HEK293 (cell line): ENCODE results near the gene CLDN16.

Experiments
- CTCF ChIA-PET: fragments of 350-600 bp; formaldehyde crosslinking; extraction: SDS; loops from one replicate; lab custom pipeline; 2021; ENCODE audit warnings: antibody characterized with exemption; lab: Yijun Ruan, JAX
- POLR2A ChIA-PET: fragments of 300-600 bp; formaldehyde crosslinking; extraction: SDS; loops from one replicate; lab custom pipeline; 2020; ENCODE audit warnings: antibody characterized with exemption, inconsistent platforms; lab: Yijun Ruan, JAX
- H3K27ac ChIP-seq: fragments of 200-500 bp; sonication (Bioruptor generic); 2 replicates; pipeline ENCODE4 v1.5.1; 2014; ENCODE audit warnings: low read depth, low read length, control low read depth, inconsistent platforms; ENCODE audit errors: extremely low read depth
- H3K36me3 ChIP-seq, 2 experiments: fragments of 200-500 bp in 1 of 2; sonication (Bioruptor generic) in 1 of 2; 1 replicate in 1 of 2; 2 replicates in 1 of 2; pipeline ENCODE4 v1.5.1; 2014 to 2017; ENCODE audit warnings: inconsistent platforms in 2 of 2, low read length in 2 of 2; ENCODE audit not compliant: control insufficient read depth in 2 of 2, insufficient read depth in 1 of 2
- H3K4me1 ChIP-seq: fragments of 200-500 bp; sonication (Bioruptor generic); 2 replicates; pipeline ENCODE4 v1.5.1; 2014; ENCODE audit warnings: mild to moderate bottlenecking, low read length, inconsistent platforms; ENCODE audit not compliant: control insufficient read depth, insufficient read depth
- H3K4me3 ChIP-seq: 2 replicates; pipeline ENCODE4 v1.5.1; 2011; ENCODE audit warnings: low read depth, mild to moderate bottlenecking, control low read depth, low read length, moderate library complexity
- H3K9me3 ChIP-seq: fragments of 200-500 bp; sonication (Bioruptor generic); 2 replicates; pipeline ENCODE4 v1.5.1; 2014; ENCODE audit warnings: low read depth, low read length, inconsistent platforms; ENCODE audit not compliant: control insufficient read depth, insufficient read depth
- BCL11B ChIP-seq: fragments of 450-650 bp; formaldehyde crosslinking; IDR thresholded peaks from 2 replicates; pipeline ENCODE4 v1.5.1; 2016; ENCODE audit warnings: low read depth, missing biosample characterization, missing genetic modification characterization
- GLIS2 ChIP-seq: fragments of 450-650 bp; formaldehyde crosslinking; IDR thresholded peaks from 2 replicates; pipeline ENCODE4 v1.5.1; 2016; ENCODE audit warnings: missing biosample characterization, missing genetic modification characterization
- HIC1 ChIP-seq: fragments of 450-650 bp; formaldehyde crosslinking; IDR thresholded peaks from 2 replicates; pipeline ENCODE4 v1.5.1; 2016; ENCODE audit warnings: missing biosample characterization, missing genetic modification characterization
- HOXD13 ChIP-seq: sonication (generic); formaldehyde crosslinking; IDR thresholded peaks from 2 replicates; pipeline ENCODE4 v1.8.0; 2022; ENCODE audit warnings: missing genetic modification reagents, borderline replicate concordance
- KLF16 ChIP-seq: fragments of 450-650 bp; formaldehyde crosslinking; IDR thresholded peaks from 2 replicates; pipeline ENCODE4 v1.5.1; 2017; ENCODE audit warnings: missing biosample characterization, missing genetic modification characterization
- KLF9 ChIP-seq: fragments of 450-650 bp; formaldehyde crosslinking; IDR thresholded peaks from 2 replicates; pipeline ENCODE4 v1.5.1; 2016; ENCODE audit warnings: missing biosample characterization, missing genetic modification characterization, low read depth
- MZF1 ChIP-seq: fragments of 450-650 bp; formaldehyde crosslinking; IDR thresholded peaks from 2 replicates; pipeline ENCODE4 v1.5.1; 2017; ENCODE audit warnings: missing biosample characterization, missing genetic modification characterization, borderline replicate concordance
- ZNF10 ChIP-seq: fragments of 450-650 bp; formaldehyde crosslinking; IDR thresholded peaks from 2 replicates; pipeline ENCODE4 v1.5.1; 2017; ENCODE audit warnings: missing biosample characterization, missing genetic modification characterization
- ZNF202 ChIP-seq: fragments of 450-650 bp; formaldehyde crosslinking; IDR thresholded peaks from 2 replicates; pipeline ENCODE4 v1.5.1; 2016; ENCODE audit warnings: missing biosample characterization, missing genetic modification characterization, borderline replicate concordance
- ZNF274 ChIP-seq, 2 experiments: fragments of 200-500 bp in 1 of 2; fragments of 450-650 bp in 1 of 2; sonication (Bioruptor generic) in 1 of 2; formaldehyde crosslinking in 1 of 2; IDR thresholded peaks; 2 replicates each; pipeline versions ENCODE4 v1.5.1 to v1.6.1; 2014 to 2016; ENCODE audit warnings: borderline replicate concordance in 1 of 2, inconsistent platforms in 1 of 2, low read length in 1 of 2, missing biosample characterization in 1 of 2, missing genetic modification characterization in 1 of 2
- ZNF350 ChIP-seq: fragments of 450-650 bp; formaldehyde crosslinking; IDR thresholded peaks from 2 replicates; pipeline ENCODE4 v1.5.0; 2017; ENCODE audit warnings: missing biosample characterization, mild to moderate bottlenecking, missing genetic modification characterization
- ZNF518A ChIP-seq: fragments of 450-650 bp; formaldehyde crosslinking; conservative IDR thresholded peaks from 2 replicates; pipeline ENCODE4 v1.5.1; 2016; ENCODE audit warnings: low read depth, missing biosample characterization, missing genetic modification characterization
- ZNF544 ChIP-seq: fragments of 450-650 bp; formaldehyde crosslinking; IDR thresholded peaks from 2 replicates; pipeline ENCODE4 v1.5.0; 2017; ENCODE audit warnings: missing biosample characterization, missing genetic modification characterization
- ZNF768 ChIP-seq: fragments of 450-650 bp; formaldehyde crosslinking; IDR thresholded peaks from 2 replicates; pipeline ENCODE4 v1.5.1; 2018; ENCODE audit warnings: missing biosample characterization, mild to moderate bottlenecking, missing genetic modification characterization
- ZNF837 ChIP-seq: fragments of 450-650 bp; formaldehyde crosslinking; IDR thresholded peaks from 2 replicates; pipeline ENCODE4 v1.5.1; 2016; ENCODE audit warnings: missing biosample characterization, missing genetic modification characterization
- ZNF843 ChIP-seq: fragments of 450-650 bp; formaldehyde crosslinking; IDR thresholded peaks from 2 replicates; pipeline ENCODE4 v1.5.1; 2016; ENCODE audit warnings: missing biosample characterization, missing genetic modification characterization
- TF ChIP-seq, protein P1 (sequence below): fragments of 450-650 bp; formaldehyde crosslinking; IDR thresholded peaks from 2 replicates; pipeline ENCODE4 v1.5.1; 2016; ENCODE audit warnings: missing biosample characterization, missing genetic modification characterization, borderline replicate concordance
- TF ChIP-seq, protein P2 (sequence below): fragments of 450-650 bp; formaldehyde crosslinking; IDR thresholded peaks from 2 replicates; pipeline ENCODE4 v1.5.1; 2017; ENCODE audit warnings: missing biosample characterization, missing genetic modification characterization
- TF ChIP-seq, protein P3 (sequence below): fragments of 450-650 bp; formaldehyde crosslinking; IDR thresholded peaks from 2 replicates; pipeline ENCODE4 v1.5.1; 2016; ENCODE audit warnings: missing biosample characterization, missing genetic modification characterization

The CLDN16 gene

GRCh38 chr3:190371152-190371551 lies 16.8 kb upstream of the CLDN16 start (continued):
- TF ChIP-seq ZNF518A (tag by site-specific recombination) (no peak), ZNF10 (tag by site-specific recombination) (no peak), GLIS2 (tag by site-specific recombination) (no peak), BCL11B (tag by site-specific recombination) (no peak)
- TF ChIP-seq, all 188 proteins: peak for 0

DNA sequence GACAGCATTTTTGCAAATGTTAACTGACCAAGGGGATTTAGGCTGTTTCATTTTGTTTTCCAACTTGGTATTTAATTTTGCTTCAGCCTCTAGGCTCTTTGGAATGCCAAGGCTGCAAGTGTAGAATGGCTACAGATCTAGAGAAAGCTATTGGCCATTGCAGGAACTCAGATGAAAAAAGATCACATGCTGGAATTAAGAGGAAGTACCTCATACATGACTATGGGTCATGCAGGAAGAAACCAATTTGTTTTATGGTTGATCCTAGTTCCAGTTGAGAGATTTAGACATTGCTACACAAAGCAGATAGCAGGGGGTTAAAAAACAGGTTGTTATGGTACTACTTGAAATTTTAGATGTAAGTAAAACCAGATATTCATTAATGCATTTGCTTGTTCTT lies 12.7 kb upstream of the CLDN16 start:
- ChIA-PET POLR2A (no interaction called here), CTCF (no interaction called here)
- no peak for TF ChIP-seq HIC1 (tag by site-specific recombination)
- no peak for TF ChIP-seq HOXD13 (CRISPR knock-in tag)
- H3K27ac ChIP-seq: no peak overlapping the region
- no peaks in the 10 kb centered on the region for H3K4me1 ChIP-seq
- H3K4me3 ChIP-seq: no peak overlapping the region
- H3K9me3 ChIP-seq: no peaks in the 10 kb centered on the region
- no peaks in the 10 kb centered on the region for H3K36me3 ChIP-seq

GRCh38 chr3:190375671-190376070 lies 12.3 kb upstream of the CLDN16 start:
- CTCF ChIA-PET: no interaction called here
- no peak overlapping the region for H3K4me3 ChIP-seq
- H3K27ac ChIP-seq: no peak overlapping the region
- H3K36me3 ChIP-seq: no peaks in the 10 kb centered on the region
- POLR2A ChIA-PET: no interaction called here
- no peaks in the 10 kb centered on the region for H3K9me3 ChIP-seq
- no peaks in the 10 kb centered on the region for H3K4me1 ChIP-seq
- TF ChIP-seq MZF1 (no peak), ZNF274 (IDR thresholded peaks at IDR 0.05; ENCODE audit: low read length) (no peak), ZNF274 (tag by site-specific recombination; IDR thresholded peaks at IDR 0.05; ENCODE audit: borderline replicate concordance) (no peak), KLF16 (no peak), KLF9 (no peak), ZNF837 (tag by site-specific recombination) (no peak), ZNF768 (tag by site-specific recombination) (no peak), ZNF350 (tag by site-specific recombination) (no peak), ZNF544 (no peak), ZNF843 (tag by site-specific recombination) (no peak), ZNF202 (tag by site-specific recombination) (no peak)
- TF ChIP-seq, protein P1, sequence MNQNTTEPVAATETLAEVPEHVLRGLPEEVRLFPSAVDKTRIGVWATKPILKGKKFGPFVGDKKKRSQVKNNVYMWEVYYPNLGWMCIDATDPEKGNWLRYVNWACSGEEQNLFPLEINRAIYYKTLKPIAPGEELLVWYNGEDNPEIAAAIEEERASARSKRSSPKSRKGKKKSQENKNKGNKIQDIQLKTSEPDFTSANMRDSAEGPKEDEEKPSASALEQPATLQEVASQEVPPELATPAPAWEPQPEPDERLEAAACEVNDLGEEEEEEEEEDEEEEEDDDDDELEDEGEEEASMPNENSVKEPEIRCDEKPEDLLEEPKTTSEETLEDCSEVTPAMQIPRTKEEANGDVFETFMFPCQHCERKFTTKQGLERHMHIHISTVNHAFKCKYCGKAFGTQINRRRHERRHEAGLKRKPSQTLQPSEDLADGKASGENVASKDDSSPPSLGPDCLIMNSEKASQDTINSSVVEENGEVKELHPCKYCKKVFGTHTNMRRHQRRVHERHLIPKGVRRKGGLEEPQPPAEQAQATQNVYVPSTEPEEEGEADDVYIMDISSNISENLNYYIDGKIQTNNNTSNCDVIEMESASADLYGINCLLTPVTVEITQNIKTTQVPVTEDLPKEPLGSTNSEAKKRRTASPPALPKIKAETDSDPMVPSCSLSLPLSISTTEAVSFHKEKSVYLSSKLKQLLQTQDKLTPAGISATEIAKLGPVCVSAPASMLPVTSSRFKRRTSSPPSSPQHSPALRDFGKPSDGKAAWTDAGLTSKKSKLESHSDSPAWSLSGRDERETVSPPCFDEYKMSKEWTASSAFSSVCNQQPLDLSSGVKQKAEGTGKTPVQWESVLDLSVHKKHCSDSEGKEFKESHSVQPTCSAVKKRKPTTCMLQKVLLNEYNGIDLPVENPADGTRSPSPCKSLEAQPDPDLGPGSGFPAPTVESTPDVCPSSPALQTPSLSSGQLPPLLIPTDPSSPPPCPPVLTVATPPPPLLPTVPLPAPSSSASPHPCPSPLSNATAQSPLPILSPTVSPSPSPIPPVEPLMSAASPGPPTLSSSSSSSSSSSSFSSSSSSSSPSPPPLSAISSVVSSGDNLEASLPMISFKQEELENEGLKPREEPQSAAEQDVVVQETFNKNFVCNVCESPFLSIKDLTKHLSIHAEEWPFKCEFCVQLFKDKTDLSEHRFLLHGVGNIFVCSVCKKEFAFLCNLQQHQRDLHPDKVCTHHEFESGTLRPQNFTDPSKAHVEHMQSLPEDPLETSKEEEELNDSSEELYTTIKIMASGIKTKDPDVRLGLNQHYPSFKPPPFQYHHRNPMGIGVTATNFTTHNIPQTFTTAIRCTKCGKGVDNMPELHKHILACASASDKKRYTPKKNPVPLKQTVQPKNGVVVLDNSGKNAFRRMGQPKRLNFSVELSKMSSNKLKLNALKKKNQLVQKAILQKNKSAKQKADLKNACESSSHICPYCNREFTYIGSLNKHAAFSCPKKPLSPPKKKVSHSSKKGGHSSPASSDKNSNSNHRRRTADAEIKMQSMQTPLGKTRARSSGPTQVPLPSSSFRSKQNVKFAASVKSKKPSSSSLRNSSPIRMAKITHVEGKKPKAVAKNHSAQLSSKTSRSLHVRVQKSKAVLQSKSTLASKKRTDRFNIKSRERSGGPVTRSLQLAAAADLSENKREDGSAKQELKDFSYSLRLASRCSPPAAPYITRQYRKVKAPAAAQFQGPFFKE (tag by site-specific recombination): no peak
- TF ChIP-seq, protein P2, sequence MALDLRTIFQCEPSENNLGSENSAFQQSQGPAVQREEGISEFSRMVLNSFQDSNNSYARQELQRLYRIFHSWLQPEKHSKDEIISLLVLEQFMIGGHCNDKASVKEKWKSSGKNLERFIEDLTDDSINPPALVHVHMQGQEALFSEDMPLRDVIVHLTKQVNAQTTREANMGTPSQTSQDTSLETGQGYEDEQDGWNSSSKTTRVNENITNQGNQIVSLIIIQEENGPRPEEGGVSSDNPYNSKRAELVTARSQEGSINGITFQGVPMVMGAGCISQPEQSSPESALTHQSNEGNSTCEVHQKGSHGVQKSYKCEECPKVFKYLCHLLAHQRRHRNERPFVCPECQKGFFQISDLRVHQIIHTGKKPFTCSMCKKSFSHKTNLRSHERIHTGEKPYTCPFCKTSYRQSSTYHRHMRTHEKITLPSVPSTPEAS (tag by site-specific recombination): no peak
- TF ChIP-seq, protein P3, sequence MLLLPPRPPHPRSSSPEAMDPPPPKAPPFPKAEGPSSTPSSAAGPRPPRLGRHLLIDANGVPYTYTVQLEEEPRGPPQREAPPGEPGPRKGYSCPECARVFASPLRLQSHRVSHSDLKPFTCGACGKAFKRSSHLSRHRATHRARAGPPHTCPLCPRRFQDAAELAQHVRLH: no peak
